HCT116 (cell line): ENCODE measurements around the gene SP4. TPM values are rescaled to one million over a fixed set of nuclear protein-coding genes. Genes with fewer than 3 reads are reported as not detected.

Source experiments
- ATAC-seq: fragments of 200-7000 bp; cut with Tn5 transposase; 2 replicates; pipeline ENCODE4 v1.9.1; 2020; ENCODE audit warnings: mild to moderate bottlenecking, moderate library complexity
- BruUV-seq: library from RNA; stranded (reverse); fragments of 400-500 nt; replicated peaks from 2 replicates; lab custom pipeline; 2021; lab: Mats Ljungman, UMichigan
- CTCF ChIA-PET: fragments of 300-600 bp; sonication (Branson Sonifier 250); formaldehyde crosslinking; loops from one replicate; lab custom pipeline; 2021; ENCODE audit warnings: antibody characterized with exemption; lab: Charles Lee
- POLR2A ChIA-PET: fragments of 300-600, 350-600 bp; sonication (Branson Sonifier 250); formaldehyde crosslinking; loops from one replicate; lab custom pipeline; 2021; ENCODE audit warnings: antibody characterized with exemption; lab: Charles Lee
- RAD21 ChIA-PET, 2 experiments: fragments of 300-600 bp; sonication (Branson Sonifier 250); formaldehyde crosslinking; loops; one replicate each; lab custom pipeline; 2023; ENCODE audit warnings: low total read pairs in 2 of 2; ENCODE audit not compliant: uncharacterized antibody in 2 of 2, unreplicated experiment in 2 of 2, low non-redundant PET in 1 of 2; lab: Charles Lee
- DNase-seq: peaks from one replicate; pipeline ENCODE4 v3.0.0-alpha.2; 2010; ENCODE audit warnings: low read depth, low spot score
- H2AFZ ChIP-seq: fragments of 200-600 bp; shearing (Covaris generic), sonication (generic); 2 replicates; pipeline ENCODE4 v1.6.1; 2017; ENCODE audit warnings: low read depth, mixed run types, mixed read lengths, antibody characterized with exemption, low read length; ENCODE audit not compliant: poor library complexity, severe bottlenecking
- H3K27ac ChIP-seq: 2 replicates; pipeline ENCODE4 v1.5.1; 2012; ENCODE audit warnings: low read depth, low read length
- H3K27me3 ChIP-seq: fragments of 200-600 bp; sonication (generic); 2 replicates; pipeline ENCODE4 v1.6.1; 2016; ENCODE audit warnings: mixed run types, low read length, mixed read lengths; ENCODE audit not compliant: insufficient read depth
- H3K36me3 ChIP-seq, 2 experiments: fragments of 200-500 bp in 1 of 2; fragments of 200-600 bp in 1 of 2; sonication (Bioruptor generic) in 1 of 2; sonication (generic) in 1 of 2; 2 replicates each; pipeline versions ENCODE4 v1.5.1 to v1.6.1; 2014 to 2016; ENCODE audit warnings: low read length in 2 of 2, inconsistent platforms in 1 of 2, mixed read lengths in 1 of 2, mixed run types in 1 of 2; ENCODE audit not compliant: insufficient read depth in 2 of 2, control insufficient read depth in 1 of 2
- H3K4me1 ChIP-seq, 2 experiments: fragments of 200-600 bp in 1 of 2; sonication (generic) in 1 of 2; 2 replicates each; pipeline versions ENCODE4 v1.5.1 to v1.6.1; 2012 to 2017; ENCODE audit warnings: low read length in 2 of 2, inconsistent platforms in 1 of 2, mild to moderate bottlenecking in 1 of 2, mixed read lengths in 1 of 2, mixed run types in 1 of 2, moderate library complexity in 1 of 2; ENCODE audit not compliant: insufficient read depth in 2 of 2, control insufficient read depth in 1 of 2
- H3K4me2 ChIP-seq: fragments of 200-600 bp; sonication (generic); 2 replicates; pipeline ENCODE4 v1.6.1; 2017; ENCODE audit warnings: mixed run types, low read length, mixed read lengths
- H3K4me3 ChIP-seq, 2 experiments: fragments of 200-600 bp in 1 of 2; sonication (generic) in 1 of 2; replicated peaks in 1 of 2; 2 replicates each; pipeline ENCODE4 v1.5.1; 2011 to 2016; ENCODE audit warnings: low read length in 2 of 2, control low read depth in 1 of 2, low read depth in 1 of 2, mild to moderate bottlenecking in 1 of 2, mixed read lengths in 1 of 2, mixed run types in 1 of 2
- H3K79me2 ChIP-seq: fragments of 200-600 bp; sonication (generic); 2 replicates; pipeline ENCODE4 v1.6.1; 2017; ENCODE audit warnings: mild to moderate bottlenecking, mixed run types, low read length, moderate library complexity, mixed read lengths; ENCODE audit not compliant: insufficient read depth
- H3K9ac ChIP-seq: fragments of 200-600 bp; sonication (generic); 2 replicates; pipeline ENCODE4 v1.6.1; 2016; ENCODE audit warnings: low read length, mixed read lengths
- H3K9me2 ChIP-seq: fragments of 200-600 bp; sonication (generic), shearing (Covaris generic); 2 replicates; pipeline ENCODE4 v1.6.1; 2017; ENCODE audit warnings: mixed run types, mild to moderate bottlenecking, moderate library complexity; ENCODE audit not compliant: insufficient read depth
- H3K9me3 ChIP-seq, 2 experiments: fragments of 200-500 bp in 1 of 2; fragments of 200-600 bp in 1 of 2; sonication (Bioruptor generic) in 1 of 2; sonication (generic) in 1 of 2; 2 replicates each; pipeline ENCODE4 v1.6.1; 2014 to 2017; ENCODE audit warnings: low read length in 2 of 2, mixed read lengths in 2 of 2, inconsistent platforms in 1 of 2, low read depth in 1 of 2, mild to moderate bottlenecking in 1 of 2, mixed run types in 1 of 2, moderate library complexity in 1 of 2; ENCODE audit not compliant: control insufficient read depth in 1 of 2, insufficient read depth in 1 of 2
- H4K20me1 ChIP-seq: fragments of 200-600 bp; sonication (generic), shearing (Covaris generic); 2 replicates; pipeline ENCODE4 v1.6.1; 2017; ENCODE audit warnings: mixed run types, mild to moderate bottlenecking, moderate library complexity; ENCODE audit not compliant: insufficient read depth
- ATF3 ChIP-seq: IDR thresholded peaks from 2 replicates; pipeline ENCODE4 v1.6.1; 2012
- CBX3 ChIP-seq: IDR thresholded peaks from 2 replicates; pipeline ENCODE4 v1.6.1; 2012; ENCODE audit warnings: low read depth
- CTCF ChIP-seq, 3 experiments: fragments of 200-600 bp in 1 of 3; sonication (generic) in 1 of 3; IDR thresholded peaks in 2 of 3; conservative IDR thresholded peaks in 1 of 3; 2 replicates each; pipeline ENCODE4 v1.5.1; 2012 to 2017; ENCODE audit warnings: low read depth in 2 of 3, low read length in 2 of 3, antibody characterized with exemption in 1 of 3, borderline replicate concordance in 1 of 3, control low read depth in 1 of 3, mild to moderate bottlenecking in 1 of 3, mixed read lengths in 1 of 3, mixed run types in 1 of 3, moderate library complexity in 1 of 3; ENCODE audit not compliant: insufficient read depth in 1 of 3
- FOSL1 ChIP-seq: IDR thresholded peaks from 2 replicates; pipeline ENCODE4 v1.6.1; 2012; ENCODE audit warnings: low read depth
- MAX ChIP-seq: IDR thresholded peaks from 2 replicates; pipeline ENCODE4 v1.6.1; 2012
- POLR2A ChIP-seq: IDR thresholded peaks from 2 replicates; pipeline ENCODE4 v1.7.0; 2011; ENCODE audit warnings: borderline replicate concordance; ENCODE audit not compliant: insufficient read depth, insufficient read length; ENCODE audit errors: extremely low read depth
- RAD21 ChIP-seq: IDR thresholded peaks from 2 replicates; pipeline ENCODE4 v1.6.1; 2012; ENCODE audit warnings: low read depth, mild to moderate bottlenecking
- YY1 ChIP-seq: IDR thresholded peaks from 2 replicates; pipeline ENCODE4 v1.6.1; 2011; ENCODE audit warnings: low read length, low read depth, moderate library complexity, mild to moderate bottlenecking; ENCODE audit not compliant: insufficient replicate concordance; ENCODE audit errors: extremely low read depth
- intact Hi-C: fragments of 100-400 bp; cut with micrococcal nuclease; formaldehyde crosslinking; loops from 2 replicates; pipeline ENCODE4 v1.10.0; 2022
- total RNA-seq: library from RNA; stranded (reverse); gene quantifications from one replicate; pipeline ENCODE4 v1.2.1, GENCODE V29; 2021; ENCODE audit not compliant: unreplicated experiment

Gene SP4
- total RNA-seq, 1 experiment from 2014 or later, result 7.6 TPM

- ChIA-PET POLR2A (interaction anchor here (1.0 kb wide), 1 partner anchor 70 kb away, joined by 3 read pairs; the partner anchor contains the start of gene SP4), CTCF (interaction anchor here (0.9 to 1.6 kb wide), 9 partner anchors 11 to 270 kb away, joined by 3 to 8 read pairs (median 4); partner anchors contain the start of gene SP4), RAD21 (interaction anchor here in 1 of 2 experiments (0.7 kb wide), 1 partner anchor 270 kb away, joined by 3 read pairs; no protein-coding TSS in a partner anchor)
- DNase-seq (peak; percentile 16), ATAC-seq (peak; percentile 85)
- H3K27me3 ChIP-seq, result no peaks in the 10 kb centered on the region
- no peak for TF ChIP-seq FOSL1
- TF ChIP-seq ATF3, result no peak
- TF ChIP-seq CTCF (IDR thresholded peaks at IDR 0.05 in 2 of 3, conservative IDR thresholded peaks at IDR 0.05 in 1 of 3; ENCODE audit: borderline replicate concordance in 1 of 3, insufficient read depth in 1 of 3, low read depth in 2 of 3, low read length in 2 of 3), result peak; percentile 42 to 80 (median 77); a peak in 5 of 6 replicates
- peak; percentile 59 for TF ChIP-seq RAD21
- no peak overlapping the region for H3K4me3 ChIP-seq
- H3K4me1 ChIP-seq, result no peaks in the 10 kb centered on the region
- BruUV-seq, result no TSS peak
- peaks cover 12 to 14% of the 10 kb centered on the region in 2 experiments for H3K9me3 ChIP-seq
- H4K20me1 ChIP-seq, result no peaks in the 10 kb centered on the region
- no peaks in the 10 kb centered on the region for H3K79me2 ChIP-seq
- no peaks in the 10 kb centered on the region for H3K36me3 ChIP-seq
- intact Hi-C loops, result loop anchor here (5.0 kb wide), 1 partner anchor 720 kb away; no protein-coding TSS in a partner anchor
- no peaks in the 10 kb centered on the region for H3K9me2 ChIP-seq
- no peak overlapping the region for H3K9ac ChIP-seq
- H3K4me2 ChIP-seq, result no peak overlapping the region
- no peak overlapping the region for H2AFZ ChIP-seq
- no peak overlapping the region for H3K27ac ChIP-seq
These were observed 69.2 kb downstream of the SP4 start for GRCh38 chr7:21497072-21497471.

GRCh38 chr7:21500117-21500832 lies 72.4 kb downstream of the SP4 start:
- intact Hi-C loops, result no loop called here
- POLR2A ChIA-PET, result no interaction called here
- BruUV-seq, result no TSS peak
- CTCF ChIA-PET, result interaction anchor here (0.9 to 1.0 kb wide), 2 partner anchors 238 to 267 kb away, joined by 3 read pairs; no protein-coding TSS in a partner anchor
- no peaks in the 10 kb centered on the region for H3K9me3 ChIP-seq
- H3K9ac ChIP-seq, result no peak overlapping the region
- H3K27me3 ChIP-seq, result no peaks in the 10 kb centered on the region
- RAD21 ChIA-PET, result no interaction called here
- no peaks in the 10 kb centered on the region for H3K9me2 ChIP-seq
- no peak for TF ChIP-seq POLR2A
- no peak for TF ChIP-seq FOSL1
- no peak for TF ChIP-seq MAX
- TF ChIP-seq CBX3, result no peak
- no peak for TF ChIP-seq YY1
- H4K20me1 ChIP-seq, result no peaks in the 10 kb centered on the region
- H3K79me2 ChIP-seq, result no peaks in the 10 kb centered on the region
- H3K4me3 ChIP-seq, result no peak overlapping the region
- ATAC-seq, result no peak
- no peaks in the 10 kb centered on the region for H3K36me3 ChIP-seq
- no peak overlapping the region for H3K27ac ChIP-seq
- DNase-seq, result no peak
- peaks cover 4 to 9% of the 10 kb centered on the region in 2 experiments; a peak in 3 of 4 replicates for H3K4me1 ChIP-seq
- H2AFZ ChIP-seq, result no peak overlapping the region
- no peak overlapping the region for H3K4me2 ChIP-seq
